Activated CD8-positive, alpha-beta memory T cell treated with anti-CD3 and anti-CD28 coated beads for 36 hours (primary cell): ENCODE measurements around the gene BOLA1. TPM values are rescaled to one million over a fixed set of nuclear protein-coding genes. Genes with fewer than 3 reads are reported as not detected.
"Not testable (repeated sequence)": the region's sequence is repeated elsewhere in the genome, so short reads cannot be mapped to it uniquely, and the experiment has no call there.

Experiments
- CTCF ChIA-PET: fragments of 350-600 bp; sonication (Branson Sonifier 250); formaldehyde crosslinking; loops from one replicate; lab custom pipeline; 2021; ENCODE audit warnings: antibody characterized with exemption; lab: Charles Lee
- POLR2A ChIA-PET: fragments of 350-600 bp; sonication (Branson Sonifier 250); formaldehyde crosslinking; loops from one replicate; lab custom pipeline; 2021; ENCODE audit warnings: antibody characterized with exemption; lab: Charles Lee
- total RNA-seq, 2 experiments: library from RNA; stranded (reverse); gene quantifications; one replicate each; pipeline ENCODE4 v1.2.3, GENCODE V29; 2021

Gene BOLA1
- total RNA-seq = 10 to 100 TPM; 28.1 TPM

GRCh38 chr1:149899460-149900284 is at the start of gene BOLA1:
Gene BOLA1 (plus strand): TSS chr1:149899568. CDS start chr1:149900060, 492 bp downstream.
- POLR2A ChIA-PET = interaction anchor here (0.7 to 2.5 kb wide), 4 partner anchors 9 to 45 kb away, joined by 4 to 22 read pairs (median 4); a partner anchor contains a TSS
- CTCF ChIA-PET = interaction anchor here (1.1 to 1.2 kb wide), 2 partner anchors 13 to 39 kb away, joined by 3 read pairs; a partner anchor contains a TSS

GRCh38 chr1:149849947-149850360 is 49.4 kb upstream of the BOLA1 start:
- CTCF ChIA-PET = interaction anchor here (0.6 kb wide), 1 partner anchor 36 kb away, joined by 3 read pairs; no protein-coding TSS in a partner anchor
- POLR2A ChIA-PET = interaction anchor here (0.9 to 2.2 kb wide), 2 partner anchors 35 to 37 kb away, joined by 3 to 18 read pairs; a partner anchor contains a TSS

GRCh38 chr1:149850732-149851345 is 48.5 kb upstream of the BOLA1 start:
- POLR2A ChIA-PET, CTCF ChIA-PET: not testable (repeated sequence)

GRCh38 chr1:149851585-149852213 is 47.7 kb upstream of the BOLA1 start:
- CTCF ChIA-PET, POLR2A ChIA-PET: not testable (repeated sequence)

- CTCF ChIA-PET = not testable (repeated sequence)
These were observed 47.1 kb upstream of the BOLA1 start for GRCh38 chr1:149852263-149852662.

GRCh38 chr1:149860271-149860670 is 39.1 kb upstream of the BOLA1 start:
- CTCF ChIA-PET, POLR2A ChIA-PET: not testable (repeated sequence)

More at GRCh38 chr1:149852263-149852662, 47.1 kb upstream of the BOLA1 start:
- POLR2A ChIA-PET = not testable (repeated sequence)

- CTCF ChIA-PET, POLR2A ChIA-PET: not testable (repeated sequence)
These were observed 38.5 kb upstream of the BOLA1 start for GRCh38 chr1:149860684-149861496.

GRCh38 chr1:149861497-149862054 is 37.8 kb upstream of the BOLA1 start:
- POLR2A ChIA-PET, CTCF ChIA-PET: not testable (repeated sequence)

GRCh38 chr1:149866887-149867286 is 32.5 kb upstream of the BOLA1 start:
- POLR2A ChIA-PET, CTCF ChIA-PET: not testable (repeated sequence)

- CTCF ChIA-PET, POLR2A ChIA-PET: not testable (repeated sequence)
These were observed 26.3 kb upstream of the BOLA1 start for GRCh38 chr1:149873060-149873459.

GRCh38 chr1:149877211-149877946 is 22.0 kb upstream of the BOLA1 start:
- ChIA-PET POLR2A (interaction anchor here (1.1 kb wide), 1 partner anchor 9 kb away, joined by 3 read pairs; a partner anchor contains a TSS), CTCF (no interaction called here)

GRCh38 chr1:149879556-149879955 is 19.8 kb upstream of the BOLA1 start:
- CTCF ChIA-PET = no interaction called here
- POLR2A ChIA-PET = no interaction called here

GRCh38 chr1:149881876-149882275 is 17.5 kb upstream of the BOLA1 start:
- ChIA-PET POLR2A (interaction anchor here (0.7 kb wide), 1 partner anchor 268 kb away, joined by 3 read pairs; the partner anchor contains the start of gene PLEKHO1), CTCF (no interaction called here)

- CTCF ChIA-PET = no interaction called here
- POLR2A ChIA-PET = interaction anchor here (0.5 to 4.8 kb wide), 3 partner anchors 16 to 300 kb away, joined by 4 to 75 read pairs (median 4); no protein-coding TSS in a partner anchor
These were observed 15.6 kb upstream of the BOLA1 start for GRCh38 chr1:149883598-149884247.

GRCh38 chr1:149884433-149885338 is 14.7 kb upstream of the BOLA1 start:
- CTCF ChIA-PET = no interaction called here
- POLR2A ChIA-PET = interaction anchor here (0.5 to 4.8 kb wide), 7 partner anchors 15 to 405 kb away, joined by 3 to 75 read pairs (median 4); partner anchors contain the start of gene VPS45
